ENCODE data around the gene FSHR. TPM values are rescaled to one million over a fixed set of nuclear protein-coding genes. Genes with fewer than 3 reads are reported as not detected.

The FSHR gene
- polyA plus RNA-seq, 1 donor = 0.43 TPM

- DNase-seq (ENCODE audit: low read depth) = no peak
These were observed 239.7 kb downstream of the FSHR start for GRCh38 chr2:48914477-48915089.

Data from forelimb muscle (tissue), 1 donor.